ENCODE measurements around the gene BCKDHB.
"Not testable (repeated sequence)": the region's sequence is repeated elsewhere in the genome, so short reads cannot be mapped to it uniquely, and the experiment has no call there.

BCKDHB gene

DNA sequence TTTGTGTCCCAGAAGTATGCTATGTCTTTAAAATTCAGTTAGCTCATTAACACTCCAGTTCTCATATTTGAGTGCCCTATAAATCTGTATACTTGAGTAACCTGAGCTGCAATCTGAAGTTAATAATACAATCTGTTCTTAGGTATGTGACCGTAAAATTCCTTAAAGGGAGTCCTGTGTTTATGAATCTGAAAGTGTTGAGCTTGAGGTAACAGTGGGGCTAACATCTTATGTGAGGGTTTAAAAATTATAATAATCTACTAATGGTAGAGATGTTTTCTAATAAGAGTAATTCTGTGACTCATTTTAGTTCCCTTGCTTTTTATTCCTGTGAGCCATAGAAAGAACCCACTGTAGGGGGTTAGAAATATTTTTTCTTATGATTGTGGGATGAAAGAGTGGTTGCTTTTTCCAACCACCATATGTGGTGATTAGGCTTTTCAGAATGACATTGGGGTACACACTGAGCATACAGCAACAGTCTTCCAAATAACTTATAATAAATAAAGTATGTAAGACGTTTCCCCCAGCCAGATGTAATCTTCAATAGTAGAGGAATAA, 121.2 kb downstream of the BCKDHB start:
- TF ChIP-seq, protein P1, sequence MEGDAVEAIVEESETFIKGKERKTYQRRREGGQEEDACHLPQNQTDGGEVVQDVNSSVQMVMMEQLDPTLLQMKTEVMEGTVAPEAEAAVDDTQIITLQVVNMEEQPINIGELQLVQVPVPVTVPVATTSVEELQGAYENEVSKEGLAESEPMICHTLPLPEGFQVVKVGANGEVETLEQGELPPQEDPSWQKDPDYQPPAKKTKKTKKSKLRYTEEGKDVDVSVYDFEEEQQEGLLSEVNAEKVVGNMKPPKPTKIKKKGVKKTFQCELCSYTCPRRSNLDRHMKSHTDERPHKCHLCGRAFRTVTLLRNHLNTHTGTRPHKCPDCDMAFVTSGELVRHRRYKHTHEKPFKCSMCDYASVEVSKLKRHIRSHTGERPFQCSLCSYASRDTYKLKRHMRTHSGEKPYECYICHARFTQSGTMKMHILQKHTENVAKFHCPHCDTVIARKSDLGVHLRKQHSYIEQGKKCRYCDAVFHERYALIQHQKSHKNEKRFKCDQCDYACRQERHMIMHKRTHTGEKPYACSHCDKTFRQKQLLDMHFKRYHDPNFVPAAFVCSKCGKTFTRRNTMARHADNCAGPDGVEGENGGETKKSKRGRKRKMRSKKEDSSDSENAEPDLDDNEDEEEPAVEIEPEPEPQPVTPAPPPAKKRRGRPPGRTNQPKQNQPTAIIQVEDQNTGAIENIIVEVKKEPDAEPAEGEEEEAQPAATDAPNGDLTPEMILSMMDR (IDR thresholded peaks at IDR 0.05): no peak
- no peak overlapping the region for H3K4me3 ChIP-seq (ENCODE audit: low read depth in 1 of 2, low read length in 1 of 2)
- H3K9me3 ChIP-seq: no peaks in the 10 kb centered on the region
- no peaks in the 10 kb centered on the region for H3K4me1 ChIP-seq (ENCODE audit: control insufficient read depth in 1 of 2, insufficient read depth in 1 of 2, low read depth in 1 of 2, low read length in 1 of 2)
- H3K27me3 ChIP-seq: no peaks in the 10 kb centered on the region
- no peak overlapping the region for H3K27ac ChIP-seq
- H3K36me3 ChIP-seq: no peaks in the 10 kb centered on the region

DNA sequence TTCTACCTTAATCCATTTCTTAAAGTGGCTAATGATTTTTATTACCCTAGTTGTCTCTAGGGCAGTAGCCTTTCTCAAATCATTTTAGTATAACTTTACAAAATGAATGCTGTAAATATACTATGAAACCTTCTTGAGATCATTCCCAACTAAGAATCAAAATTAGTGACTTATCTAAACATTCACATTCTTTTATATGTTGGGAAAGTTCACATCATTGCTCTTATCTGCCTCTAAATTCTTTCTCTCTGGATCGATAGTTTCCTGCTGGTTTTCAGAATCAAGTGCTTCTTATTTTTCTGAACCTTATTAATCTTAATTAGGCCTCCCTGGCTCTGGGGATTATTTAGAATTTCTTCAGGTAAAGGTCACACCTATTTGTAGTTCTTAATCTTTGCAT, 126.8 kb downstream of the BCKDHB start:
- H3K27me3 ChIP-seq: no peaks in the 10 kb centered on the region
- TF ChIP-seq, protein P1 (IDR thresholded peaks at IDR 0.05): no peak
- H3K27ac ChIP-seq: no peak overlapping the region
- no peaks in the 10 kb centered on the region for H3K36me3 ChIP-seq
- no peaks in the 10 kb centered on the region for H3K4me1 ChIP-seq (ENCODE audit: control insufficient read depth in 1 of 2, insufficient read depth in 1 of 2, low read depth in 1 of 2, low read length in 1 of 2)
- H3K9me3 ChIP-seq: no peaks in the 10 kb centered on the region
- no peak overlapping the region for H3K4me3 ChIP-seq (ENCODE audit: low read depth in 1 of 2, low read length in 1 of 2)

DNA sequence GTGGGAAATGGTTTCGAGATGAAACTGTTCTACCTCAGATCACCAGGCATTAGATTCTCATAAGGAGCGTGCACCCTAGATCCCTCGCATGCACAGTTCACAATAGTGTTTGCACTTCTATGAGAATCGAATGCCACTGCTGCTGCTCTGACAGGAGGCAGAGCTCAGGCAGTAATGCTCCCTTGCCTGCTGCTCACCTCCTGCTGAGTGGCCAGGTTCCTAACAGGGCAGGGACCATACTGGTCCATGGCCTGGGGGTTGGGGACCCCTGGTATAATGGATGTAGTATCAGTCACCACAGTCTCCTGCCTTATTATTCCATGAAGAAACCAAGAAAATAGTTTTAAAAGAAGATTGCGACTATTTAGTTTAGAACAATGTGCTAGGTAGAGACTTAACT, 127.5 kb downstream of the BCKDHB start:
- Histone ChIP-seq H3K27ac (no peak overlapping the region), H3K4me3 (ENCODE audit: low read depth in 1 of 2, low read length in 1 of 2) (no peak overlapping the region), H3K27me3 (no peaks in the 10 kb centered on the region), H3K36me3 (no peaks in the 10 kb centered on the region), H3K4me1 (ENCODE audit: control insufficient read depth in 1 of 2, insufficient read depth in 1 of 2, low read depth in 1 of 2, low read length in 1 of 2) (no peaks in the 10 kb centered on the region), H3K9me3 (no peaks in the 10 kb centered on the region)
- TF ChIP-seq, protein P1 (IDR thresholded peaks at IDR 0.05): no peak

DNA sequence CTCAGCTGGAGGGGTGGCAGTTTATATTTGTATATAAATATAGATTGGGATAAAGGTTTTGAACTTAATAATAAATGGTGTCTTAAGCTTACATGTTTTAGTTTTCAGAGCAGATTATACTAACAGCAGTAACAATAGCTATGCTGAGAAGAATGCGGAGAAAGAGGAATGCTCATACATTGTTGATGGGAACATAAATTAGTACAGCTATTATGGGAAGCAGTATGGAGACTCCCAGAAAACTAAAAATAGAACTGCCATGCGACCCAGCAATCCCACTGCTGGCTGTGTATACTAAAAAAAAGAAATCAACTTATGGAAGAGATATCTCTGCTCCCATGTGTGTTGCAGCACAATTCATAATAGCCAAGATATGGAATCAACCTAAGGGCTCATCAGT, 127.9 kb downstream of the BCKDHB start:
- Histone ChIP-seq H3K36me3 (no peaks in the 10 kb centered on the region), H3K4me1 (ENCODE audit: control insufficient read depth in 1 of 2, insufficient read depth in 1 of 2, low read depth in 1 of 2, low read length in 1 of 2) (no peaks in the 10 kb centered on the region), H3K27ac (no peak overlapping the region), H3K27me3 (no peaks in the 10 kb centered on the region), H3K9me3 (no peaks in the 10 kb centered on the region), H3K4me3 (ENCODE audit: low read depth in 1 of 2, low read length in 1 of 2) (no peak overlapping the region)
- TF ChIP-seq, protein P1 (IDR thresholded peaks at IDR 0.05): no peak

DNA sequence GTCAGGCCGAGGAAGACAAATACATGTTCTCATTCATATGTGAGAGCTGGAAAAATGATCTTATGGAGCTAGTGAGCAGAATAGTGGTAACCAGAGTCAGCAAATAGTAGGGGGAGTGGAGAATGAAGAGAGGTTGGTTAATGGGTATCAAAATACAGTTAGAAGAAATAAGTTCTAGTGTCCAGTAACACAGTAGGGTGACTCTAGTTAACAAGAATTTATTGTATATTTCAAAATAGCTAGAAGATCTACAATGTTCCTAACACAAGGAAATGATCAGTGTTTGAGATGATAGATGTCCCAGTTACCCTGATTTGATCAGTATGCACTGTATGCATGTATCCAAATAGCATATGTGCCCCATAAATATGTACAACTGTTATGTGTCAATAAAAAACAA, 128.4 kb downstream of the BCKDHB start:
- Histone ChIP-seq H3K27me3 (no peaks in the 10 kb centered on the region), H3K4me3 (ENCODE audit: low read depth in 1 of 2, low read length in 1 of 2) (no peak overlapping the region), H3K27ac (no peak overlapping the region), H3K36me3 (no peaks in the 10 kb centered on the region), H3K9me3 (no peaks in the 10 kb centered on the region), H3K4me1 (ENCODE audit: control insufficient read depth in 1 of 2, insufficient read depth in 1 of 2, low read depth in 1 of 2, low read length in 1 of 2) (no peaks in the 10 kb centered on the region)
- TF ChIP-seq, protein P1 (IDR thresholded peaks at IDR 0.05): no peak

DNA sequence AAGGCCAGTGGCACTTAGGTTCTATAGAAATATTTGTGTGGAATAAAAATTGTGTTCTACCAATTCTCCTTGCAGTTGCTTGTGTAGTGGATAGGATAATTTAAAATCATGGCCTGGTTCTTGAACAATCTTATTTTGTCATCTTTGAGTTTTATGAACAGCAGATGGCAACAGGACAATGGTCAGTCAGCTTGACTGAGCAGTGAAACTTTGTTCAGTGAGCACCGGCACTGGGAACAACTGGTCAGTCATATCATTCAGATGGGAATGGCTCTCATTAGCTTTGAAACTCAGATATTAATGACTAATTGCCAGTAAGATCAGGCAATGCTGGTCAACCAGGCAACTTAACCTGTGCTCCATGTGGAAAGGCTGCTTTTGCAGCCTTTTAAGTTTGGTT, 129.2 kb downstream of the BCKDHB start:
- Histone ChIP-seq H3K4me3 (ENCODE audit: low read depth in 1 of 2, low read length in 1 of 2) (no peak overlapping the region), H3K27me3 (no peaks in the 10 kb centered on the region), H3K27ac (no peak overlapping the region), H3K4me1 (ENCODE audit: control insufficient read depth in 1 of 2, insufficient read depth in 1 of 2, low read depth in 1 of 2, low read length in 1 of 2) (no peaks in the 10 kb centered on the region), H3K36me3 (no peaks in the 10 kb centered on the region), H3K9me3 (no peaks in the 10 kb centered on the region)
- TF ChIP-seq, protein P1 (IDR thresholded peaks at IDR 0.05): no peak

DNA sequence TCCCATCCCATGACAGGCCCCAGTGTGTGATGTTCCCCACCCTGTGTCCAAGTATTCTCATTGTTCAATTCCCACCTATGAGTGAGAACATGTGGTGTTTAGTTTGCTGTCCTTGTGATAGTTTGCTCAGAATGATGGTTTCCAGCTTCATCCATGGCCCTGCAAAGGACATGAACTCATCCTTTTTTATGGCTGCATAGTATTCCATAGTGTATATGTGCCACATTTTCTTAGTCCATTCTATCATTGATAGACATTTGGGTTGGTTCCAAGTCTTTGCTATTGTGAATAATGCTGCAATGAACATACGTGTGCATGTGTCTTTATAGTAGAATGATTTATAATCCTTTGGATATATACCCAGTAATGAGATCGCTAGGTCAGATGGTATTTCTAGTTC, 132.3 kb downstream of the BCKDHB start:
- not testable (repeated sequence) for H3K27me3 ChIP-seq; H3K27ac ChIP-seq; H3K36me3 ChIP-seq; H3K4me1 ChIP-seq (ENCODE audit: control insufficient read depth in 1 of 2, insufficient read depth in 1 of 2, low read depth in 1 of 2, low read length in 1 of 2); H3K4me3 ChIP-seq (ENCODE audit: low read depth in 1 of 2, low read length in 1 of 2); H3K9me3 ChIP-seq

Measured in neutrophil (primary cell).